Measurements from ENCODE around the gene DOCK2. TPM values are rescaled to one million over a fixed set of nuclear protein-coding genes. Genes with fewer than 3 reads are reported as not detected.
"Not testable (repeated sequence)": the region's sequence is repeated elsewhere in the genome, so short reads cannot be mapped to it uniquely, and the experiment has no call there.

Gene DOCK2
- total and polyA plus RNA-seq, 4 donors: 1.6 to 53.7 (median 21.6) TPM

GRCh38 chr5:169725665-169726064 is 88.6 kb downstream of the DOCK2 start:
- H3K4me3 ChIP-seq (ENCODE audit: low read length in 2 of 2); H3K27me3 ChIP-seq (ENCODE audit: control insufficient read depth in 1 of 2, insufficient read depth in 2 of 2, low read length in 1 of 2); H3K36me3 ChIP-seq (ENCODE audit: control insufficient read depth in 1 of 2, insufficient read depth in 2 of 2, low read length in 1 of 2); H3K27ac ChIP-seq (ENCODE audit: low read depth in 1 of 2, low read length in 2 of 2); H3K9me3 ChIP-seq (ENCODE audit: control insufficient read depth, low read length); intact Hi-C loops (cut with DNase I); ATAC-seq (ENCODE audit: low FRiP score); H3K4me1 ChIP-seq (ENCODE audit: control insufficient read depth in 1 of 2, insufficient read depth in 2 of 2, low read length in 2 of 2); DNase-seq: not testable (repeated sequence)
- 96 to 97% methylated on average over 4 of the region's 4 CpGs for WGBS, 2 donors

DNA sequence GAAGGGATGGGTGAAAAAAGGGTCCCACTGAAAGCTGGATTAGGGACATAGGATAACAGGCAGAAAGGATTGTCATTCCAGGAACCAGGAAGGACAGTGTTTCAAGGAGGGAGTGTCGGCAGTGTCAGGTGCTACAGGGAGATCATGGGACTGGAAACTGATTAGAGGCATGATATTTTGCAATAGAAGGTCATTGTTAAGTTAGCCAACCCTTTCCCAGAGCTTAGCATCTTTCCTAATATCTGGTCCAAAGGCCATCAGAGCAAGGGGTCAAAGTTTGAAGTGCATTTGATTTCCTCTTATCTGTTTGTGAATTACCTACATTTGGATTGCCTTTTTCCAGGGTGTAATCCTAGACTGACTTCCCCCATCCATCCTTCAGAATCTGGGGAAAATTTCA is 91.3 kb downstream of the DOCK2 start:
- no peaks in the 10 kb centered on the region for H3K36me3 ChIP-seq (ENCODE audit: control insufficient read depth in 1 of 2, insufficient read depth in 2 of 2, low read length in 1 of 2)
- no peak for DNase-seq
- H3K27ac ChIP-seq (ENCODE audit: low read depth in 1 of 2, low read length in 2 of 2): no peak overlapping the region
- WGBS, 2 donors: 85 to 86% methylated on average over 1 of the region's 1 CpG
- intact Hi-C loops (cut with DNase I): no loop called here
- no peaks in the 10 kb centered on the region for H3K9me3 ChIP-seq (ENCODE audit: control insufficient read depth, low read length)
- no peak for ATAC-seq (ENCODE audit: low FRiP score)
- H3K4me3 ChIP-seq (ENCODE audit: low read length in 2 of 2): no peak overlapping the region
- H3K4me1 ChIP-seq (ENCODE audit: control insufficient read depth in 1 of 2, insufficient read depth in 2 of 2, low read length in 2 of 2): no peaks in the 10 kb centered on the region
- H3K27me3 ChIP-seq (ENCODE audit: control insufficient read depth in 1 of 2, insufficient read depth in 2 of 2, low read length in 1 of 2): peaks cover 0 to 2% of the 10 kb centered on the region in 2 donors

GRCh38 chr5:169731221-169731620 is 94.1 kb downstream of the DOCK2 start:
- no peaks in the 10 kb centered on the region for H3K9me3 ChIP-seq (ENCODE audit: control insufficient read depth, low read length)
- no peaks in the 10 kb centered on the region for H3K4me1 ChIP-seq (ENCODE audit: control insufficient read depth in 1 of 2, insufficient read depth in 2 of 2, low read length in 2 of 2)
- H3K4me3 ChIP-seq (ENCODE audit: low read length in 2 of 2): no peak overlapping the region
- DNase-seq (no peak), ATAC-seq (ENCODE audit: low FRiP score) (no peak)
- intact Hi-C loops (cut with DNase I): no loop called here
- H3K27me3 ChIP-seq (ENCODE audit: control insufficient read depth in 1 of 2, insufficient read depth in 2 of 2, low read length in 1 of 2): peaks cover 0 to 2% of the 10 kb centered on the region in 2 donors
- WGBS, 2 donors: 76 to 82% methylated on average over 6 of the region's 6 CpGs
- no peaks in the 10 kb centered on the region for H3K36me3 ChIP-seq (ENCODE audit: control insufficient read depth in 1 of 2, insufficient read depth in 2 of 2, low read length in 1 of 2)
- H3K27ac ChIP-seq (ENCODE audit: low read depth in 1 of 2, low read length in 2 of 2): no peak overlapping the region

GRCh38 chr5:169732841-169733240 is 95.8 kb downstream of the DOCK2 start:
- intact Hi-C loops (cut with DNase I): no loop called here
- 38 to 55% methylated on average over 1 of the region's 1 CpG for WGBS, 2 donors

DNA sequence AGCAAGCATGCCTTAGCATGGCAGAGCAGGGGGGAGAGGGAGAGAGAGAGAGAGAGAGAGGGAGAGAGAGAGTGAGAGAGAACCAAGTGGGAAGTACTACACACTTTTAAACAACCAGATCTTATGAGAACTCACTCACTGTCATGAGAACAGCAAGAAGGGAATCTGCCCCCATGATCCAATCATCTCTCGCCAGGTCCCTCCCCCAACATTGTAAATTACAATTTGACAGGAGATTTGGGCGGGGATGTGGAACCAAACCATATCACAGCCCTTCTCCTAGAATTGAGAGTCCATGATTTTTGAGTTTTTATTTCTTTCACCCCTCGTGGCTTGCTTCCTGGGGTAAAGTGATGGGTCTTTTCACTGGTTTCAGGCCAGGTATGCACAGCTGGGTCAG is 98.8 kb downstream of the DOCK2 start:
- H3K9me3 ChIP-seq (ENCODE audit: control insufficient read depth, low read length): no peaks in the 10 kb centered on the region
- ATAC-seq (ENCODE audit: low FRiP score) (no peak), DNase-seq (no peak)
- H3K4me3 ChIP-seq (ENCODE audit: low read length in 2 of 2): no peak overlapping the region
- intact Hi-C loops (cut with DNase I): no loop called here
- no peak overlapping the region for H3K27ac ChIP-seq (ENCODE audit: low read depth in 1 of 2, low read length in 2 of 2)
- H3K4me1 ChIP-seq (ENCODE audit: control insufficient read depth in 1 of 2, insufficient read depth in 2 of 2, low read length in 2 of 2): no peaks in the 10 kb centered on the region
- H3K27me3 ChIP-seq (ENCODE audit: control insufficient read depth in 1 of 2, insufficient read depth in 2 of 2, low read length in 1 of 2): no peaks in the 10 kb centered on the region
- no peaks in the 10 kb centered on the region for H3K36me3 ChIP-seq (ENCODE audit: control insufficient read depth in 1 of 2, insufficient read depth in 2 of 2, low read length in 1 of 2)
- 82 to 83% methylated on average over 3 of the region's 3 CpGs for WGBS, 2 donors

More at GRCh38 chr5:169732841-169733240, 95.8 kb downstream of the DOCK2 start:
- peaks cover 0 to 2% of the 10 kb centered on the region in 2 donors for H3K27me3 ChIP-seq (ENCODE audit: control insufficient read depth in 1 of 2, insufficient read depth in 2 of 2, low read length in 1 of 2)
- ATAC-seq (ENCODE audit: low FRiP score): no peak
- no peak overlapping the region for H3K4me3 ChIP-seq (ENCODE audit: low read length in 2 of 2)
- DNase-seq: no peak
- no peaks in the 10 kb centered on the region for H3K9me3 ChIP-seq (ENCODE audit: control insufficient read depth, low read length)
- H3K27ac ChIP-seq (ENCODE audit: low read depth in 1 of 2, low read length in 2 of 2): no peak overlapping the region
- no peaks in the 10 kb centered on the region for H3K36me3 ChIP-seq (ENCODE audit: control insufficient read depth in 1 of 2, insufficient read depth in 2 of 2, low read length in 1 of 2)
- no peaks in the 10 kb centered on the region for H3K4me1 ChIP-seq (ENCODE audit: control insufficient read depth in 1 of 2, insufficient read depth in 2 of 2, low read length in 2 of 2)

DNA sequence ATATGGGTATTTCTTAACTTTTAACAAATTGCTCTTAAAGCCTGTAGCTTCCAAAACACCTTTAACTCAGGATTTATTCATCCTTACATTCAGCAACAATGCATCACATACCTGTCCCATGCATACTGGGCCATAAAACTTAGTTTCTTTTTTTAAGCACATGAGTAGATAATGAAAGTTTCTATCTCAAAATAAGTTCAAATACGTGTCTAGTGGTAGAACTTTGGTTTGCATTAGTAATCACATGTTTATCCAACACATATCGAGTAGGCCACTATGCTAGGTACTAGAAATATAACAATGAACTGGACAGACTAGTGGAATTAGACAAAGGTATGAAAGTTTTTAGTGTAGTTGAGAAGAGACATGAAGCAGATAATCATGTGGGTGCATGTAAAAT is 99.6 kb downstream of the DOCK2 start:
- DNase-seq: no peak
- Histone ChIP-seq H3K27ac (ENCODE audit: low read depth in 1 of 2, low read length in 2 of 2) (no peak overlapping the region), H3K9me3 (ENCODE audit: control insufficient read depth, low read length) (no peaks in the 10 kb centered on the region), H3K4me3 (ENCODE audit: low read length in 2 of 2) (no peak overlapping the region), H3K27me3 (ENCODE audit: control insufficient read depth in 1 of 2, insufficient read depth in 2 of 2, low read length in 1 of 2) (no peaks in the 10 kb centered on the region), H3K36me3 (ENCODE audit: control insufficient read depth in 1 of 2, insufficient read depth in 2 of 2, low read length in 1 of 2) (no peaks in the 10 kb centered on the region), H3K4me1 (ENCODE audit: control insufficient read depth in 1 of 2, insufficient read depth in 2 of 2, low read length in 2 of 2) (no peaks in the 10 kb centered on the region)
- no peak for ATAC-seq (ENCODE audit: low FRiP score)
- intact Hi-C loops (cut with DNase I): no loop called here
- WGBS, 2 donors: 77 to 85% methylated on average over 2 of the region's 2 CpGs

- Histone ChIP-seq H3K4me1 (ENCODE audit: control insufficient read depth in 1 of 2, insufficient read depth in 2 of 2, low read length in 2 of 2) (no peaks in the 10 kb centered on the region), H3K4me3 (ENCODE audit: low read length in 2 of 2) (no peak overlapping the region), H3K27ac (ENCODE audit: low read depth in 1 of 2, low read length in 2 of 2) (no peak overlapping the region), H3K36me3 (ENCODE audit: control insufficient read depth in 1 of 2, insufficient read depth in 2 of 2, low read length in 1 of 2) (no peaks in the 10 kb centered on the region), H3K9me3 (ENCODE audit: control insufficient read depth, low read length) (no peaks in the 10 kb centered on the region), H3K27me3 (ENCODE audit: control insufficient read depth in 1 of 2, insufficient read depth in 2 of 2, low read length in 1 of 2) (no peaks in the 10 kb centered on the region)
- WGBS, 2 donors: 58 to 64% methylated on average over 3 of the region's 3 CpGs
- ATAC-seq (ENCODE audit: low FRiP score) (no peak), DNase-seq (no peak)
- intact Hi-C loops (cut with DNase I): no loop called here
These were observed 103.4 kb downstream of the DOCK2 start for GRCh38 chr5:169740435-169740834.

- H3K27ac ChIP-seq (ENCODE audit: low read depth in 1 of 2, low read length in 2 of 2): no peak overlapping the region
- WGBS, 2 donors: 20 to 25% methylated on average over 7 of the region's 7 CpGs
- no peaks in the 10 kb centered on the region for H3K4me1 ChIP-seq (ENCODE audit: control insufficient read depth in 1 of 2, insufficient read depth in 2 of 2, low read length in 2 of 2)
- no peaks in the 10 kb centered on the region for H3K9me3 ChIP-seq (ENCODE audit: control insufficient read depth, low read length)
- no peak overlapping the region for H3K4me3 ChIP-seq (ENCODE audit: low read length in 2 of 2)
- no peaks in the 10 kb centered on the region for H3K27me3 ChIP-seq (ENCODE audit: control insufficient read depth in 1 of 2, insufficient read depth in 2 of 2, low read length in 1 of 2)
- no peaks in the 10 kb centered on the region for H3K36me3 ChIP-seq (ENCODE audit: control insufficient read depth in 1 of 2, insufficient read depth in 2 of 2, low read length in 1 of 2)
- intact Hi-C loops (cut with DNase I): no loop called here
- ATAC-seq (ENCODE audit: low FRiP score): no peak
- DNase-seq: no peak
These were observed 105.8 kb downstream of the DOCK2 start for GRCh38 chr5:169742771-169743296.

DNA sequence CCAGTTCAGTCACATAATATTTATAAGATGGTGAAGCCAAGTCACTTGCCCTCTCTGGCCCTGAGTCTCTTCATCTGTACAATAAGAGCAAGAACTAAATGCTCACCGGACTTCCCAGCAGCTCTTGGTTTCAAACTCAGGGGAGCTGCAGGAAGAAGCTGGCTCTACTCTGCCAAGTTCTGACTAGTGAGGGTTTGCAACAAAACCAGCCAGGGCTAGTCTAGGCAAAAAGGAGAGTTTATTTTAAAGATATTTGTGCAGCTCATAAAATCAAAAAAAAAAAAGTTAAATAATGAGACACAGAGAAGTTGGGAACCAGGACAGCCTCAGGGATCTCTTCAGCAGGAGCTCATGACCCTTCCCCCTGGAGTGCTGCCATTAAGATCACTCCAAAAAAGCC is 107.3 kb downstream of the DOCK2 start:
- Histone ChIP-seq H3K36me3 (ENCODE audit: control insufficient read depth in 1 of 2, insufficient read depth in 2 of 2, low read length in 1 of 2) (no peaks in the 10 kb centered on the region), H3K27me3 (ENCODE audit: control insufficient read depth in 1 of 2, insufficient read depth in 2 of 2, low read length in 1 of 2) (no peaks in the 10 kb centered on the region), H3K4me3 (ENCODE audit: low read length in 2 of 2) (no peak overlapping the region), H3K27ac (ENCODE audit: low read depth in 1 of 2, low read length in 2 of 2) (no peak overlapping the region), H3K4me1 (ENCODE audit: control insufficient read depth in 1 of 2, insufficient read depth in 2 of 2, low read length in 2 of 2) (no peaks in the 10 kb centered on the region), H3K9me3 (ENCODE audit: control insufficient read depth, low read length) (no peaks in the 10 kb centered on the region)
- no peak for DNase-seq
- intact Hi-C loops (cut with DNase I): no loop called here
- WGBS, 2 donors: 35% methylated on average over 1 of the region's 1 CpG
- ATAC-seq (ENCODE audit: low FRiP score): no peak
